GM23248 (cell line): ENCODE results near the gene PKD1L1.

ENCODE experiments used
- EZH2 ChIP-seq: fragments of 200-600 bp; sonication (generic); IDR thresholded peaks from 2 replicates; pipeline ENCODE4 v1.6.1; 2018; ENCODE audit warnings: antibody characterized with exemption, mild to moderate bottlenecking; ENCODE audit not compliant: insufficient read depth, poor library complexity, severe bottlenecking
- EZH2phosphoT487 ChIP-seq: fragments of 200-600 bp; sonication (generic); IDR thresholded peaks from 2 replicates; pipeline ENCODE4 v1.6.1; 2018; ENCODE audit warnings: antibody characterized with exemption, moderate library complexity, mild to moderate bottlenecking, low read depth; ENCODE audit not compliant: insufficient read depth

- no peak for TF ChIP-seq EZH2
- TF ChIP-seq EZH2phosphoT487, result no peak
Observed at GRCh38 chr7:47813620-47814260, 134.5 kb downstream of the PKD1L1 start.
